H1 (cell line): ENCODE results near the gene SHISA7. TPM values are rescaled to one million over a fixed set of nuclear protein-coding genes. Genes with fewer than 3 reads are reported as not detected.

Source experiments
- CTCF ChIA-PET: fragments of 300-600 bp; sonication (Branson Sonifier 250); formaldehyde crosslinking; loops from one replicate; lab custom pipeline; 2021; ENCODE audit not compliant: partially characterized antibody; lab: Charles Lee
- POLR2A ChIA-PET: fragments of 300-600 bp; sonication (Branson Sonifier 250); formaldehyde crosslinking; loops from one replicate; lab custom pipeline; 2021; ENCODE audit warnings: inconsistent platforms; ENCODE audit not compliant: partially characterized antibody; lab: Charles Lee
- DNase-seq, 2 experiments: peaks; one replicate each; pipeline versions ENCODE4 v3.0.0 to v3.0.0-alpha.2; 2010 to 2022; ENCODE audit warnings: low spot score in 2 of 2, low read depth in 1 of 2, mixed read lengths in 1 of 2
- FAIRE-seq: peaks from 2 replicates; lab custom pipeline; 2011; peaks lifted over from hg19 to GRCh38; lab: Jason Lieb, UNC
- H2AFZ ChIP-seq: 2 replicates; pipeline ENCODE4 v1.8.1; 2012; ENCODE audit warnings: low read length, inconsistent platforms
- H2AK5ac ChIP-seq: 2 replicates; pipeline ENCODE4 v1.6.1; 2013; ENCODE audit warnings: low read depth, low read length
- H2BK120ac ChIP-seq: replicated peaks from 2 replicates; pipeline ENCODE3; 2013; ENCODE audit warnings: low read depth, low read length, inconsistent platforms
- H2BK12ac ChIP-seq: 2 replicates; pipeline ENCODE4 v1.6.1; 2013; ENCODE audit warnings: low read depth, low read length
- H2BK15ac ChIP-seq: 2 replicates; pipeline ENCODE4 v1.6.1; 2013; ENCODE audit warnings: low read length
- H2BK20ac ChIP-seq: 2 replicates; pipeline ENCODE4 v1.6.1; 2013; ENCODE audit warnings: low read length
- H2BK5ac ChIP-seq: 2 replicates; pipeline ENCODE4 v1.6.1; 2013; ENCODE audit warnings: low read depth, low read length
- H3K14ac ChIP-seq: 2 replicates; pipeline ENCODE4 v1.6.1; 2013; ENCODE audit warnings: inconsistent platforms; ENCODE audit not compliant: insufficient read length
- H3K18ac ChIP-seq: 2 replicates; pipeline ENCODE4 v1.6.1; 2013; ENCODE audit warnings: low read length; ENCODE audit errors: extremely low read depth
- H3K23ac ChIP-seq: 2 replicates; pipeline ENCODE4 v1.6.1; 2013; ENCODE audit warnings: inconsistent platforms; ENCODE audit not compliant: insufficient read length
- H3K23me2 ChIP-seq: 2 replicates; pipeline ENCODE4 v1.6.1; 2013; ENCODE audit warnings: low read depth, low read length
- H3K27ac ChIP-seq: 2 replicates; pipeline ENCODE4 v1.6.1; 2011; ENCODE audit warnings: low read depth, low read length, inconsistent platforms
- H3K27me3 ChIP-seq, 4 experiments: replicated peaks in 1 of 4; 1 replicate in 1 of 4; 2 replicates in 3 of 4; pipeline versions ENCODE4 v1.6.1 to v1.8.1; 2011 to 2013; ENCODE audit warnings: low read length in 3 of 4, mild to moderate bottlenecking in 3 of 4, inconsistent platforms in 2 of 4, mixed read lengths in 2 of 4, moderate library complexity in 1 of 4; ENCODE audit not compliant: control insufficient read depth in 3 of 4, insufficient read depth in 3 of 4; ENCODE audit errors: extremely low read depth in 1 of 4
- H3K36me3 ChIP-seq, 4 experiments: 2 replicates each; pipeline versions ENCODE4 v1.6.1 to v1.8.1; 2011 to 2013; ENCODE audit warnings: mild to moderate bottlenecking in 4 of 4, low read length in 3 of 4, moderate library complexity in 2 of 4, control low read depth in 1 of 4, inconsistent platforms in 1 of 4; ENCODE audit not compliant: insufficient read depth in 4 of 4, control insufficient read depth in 2 of 4
- H3K4ac ChIP-seq: replicated peaks from 2 replicates; pipeline ENCODE3; 2013; ENCODE audit warnings: low read length, low read depth, mixed read lengths, inconsistent platforms; ENCODE audit not compliant: insufficient read length
- H3K4me1 ChIP-seq, 4 experiments: replicated peaks in 1 of 4; 1 replicate in 1 of 4; 2 replicates in 3 of 4; pipeline versions ENCODE4 v1.6.1 to v1.8.1; 2011 to 2013; ENCODE audit warnings: low read length in 3 of 4, inconsistent platforms in 2 of 4, mixed read lengths in 1 of 4; ENCODE audit not compliant: insufficient read depth in 4 of 4, control insufficient read depth in 3 of 4
- H3K4me2 ChIP-seq, 2 experiments: 2 replicates each; pipeline versions ENCODE4 v1.6.1 to v1.8.1; 2011 to 2013; ENCODE audit warnings: low read depth in 2 of 2, low read length in 2 of 2, control low read depth in 1 of 2, inconsistent platforms in 1 of 2, mild to moderate bottlenecking in 1 of 2; ENCODE audit not compliant: insufficient read depth in 1 of 2
- H3K4me3 ChIP-seq, 4 experiments: fragments of 200-600, 300-600 bp in 1 of 4; sonication (generic), shearing (Covaris generic), sonication (Bioruptor Twin) in 1 of 4; 2 replicates each; pipeline versions ENCODE4 v1.5.1 to v1.8.1; 2011 to 2016; ENCODE audit warnings: low read length in 4 of 4, low read depth in 3 of 4, control low read depth in 2 of 4, inconsistent platforms in 2 of 4, mild to moderate bottlenecking in 2 of 4, mixed read lengths in 1 of 4, moderate library complexity in 1 of 4; ENCODE audit not compliant: insufficient read depth in 2 of 4; ENCODE audit errors: extremely low read depth in 1 of 4
- H3K56ac ChIP-seq: replicated peaks from 2 replicates; pipeline ENCODE3; 2013; ENCODE audit warnings: low read depth, mild to moderate bottlenecking, mixed read lengths, low read length, inconsistent platforms; ENCODE audit not compliant: insufficient read length
- H3K79me1 ChIP-seq: 2 replicates; pipeline ENCODE4 v1.6.1; 2013; ENCODE audit warnings: low read depth, low read length, control low read depth
- H3K79me2 ChIP-seq, 2 experiments: 2 replicates each; pipeline versions ENCODE4 v1.6.1 to v1.8.1; 2012 to 2013; ENCODE audit warnings: low read length in 2 of 2, mild to moderate bottlenecking in 2 of 2, inconsistent platforms in 1 of 2; ENCODE audit not compliant: insufficient read depth in 2 of 2, control insufficient read depth in 1 of 2
- H3K9ac ChIP-seq, 4 experiments: replicated peaks in 1 of 4; 1 replicate in 1 of 4; 2 replicates in 3 of 4; pipeline versions ENCODE4 v1.6.1 to v1.8.1; 2011 to 2013; ENCODE audit warnings: low read depth in 3 of 4, low read length in 3 of 4, control low read depth in 2 of 4, mild to moderate bottlenecking in 2 of 4, moderate library complexity in 2 of 4, inconsistent platforms in 1 of 4; ENCODE audit errors: extremely low read depth in 1 of 4
- H3K9me3 ChIP-seq, 2 experiments: 2 replicates each; pipeline versions ENCODE4 v1.6.1 to v1.8.1; 2012 to 2013; ENCODE audit warnings: mild to moderate bottlenecking in 2 of 2, moderate library complexity in 2 of 2, control low read depth in 1 of 2, inconsistent platforms in 1 of 2, low read depth in 1 of 2, low read length in 1 of 2, mixed read lengths in 1 of 2; ENCODE audit not compliant: insufficient read depth in 2 of 2
- H4K20me1 ChIP-seq, 2 experiments: replicated peaks in 1 of 2; 2 replicates each; pipeline versions ENCODE3 to v1.8.1; 2011 to 2013; ENCODE audit warnings: inconsistent platforms in 2 of 2, low read length in 2 of 2, mild to moderate bottlenecking in 1 of 2; ENCODE audit not compliant: insufficient read depth in 2 of 2, control insufficient read depth in 1 of 2
- H4K5ac ChIP-seq: 2 replicates; pipeline ENCODE4 v1.6.1; 2013; ENCODE audit warnings: low read length, low read depth, mixed read lengths, inconsistent platforms; ENCODE audit not compliant: insufficient read length
- H4K8ac ChIP-seq: 2 replicates; pipeline ENCODE4 v1.8.0; 2013; ENCODE audit warnings: mild to moderate bottlenecking, moderate library complexity, low read length, inconsistent platforms; ENCODE audit not compliant: insufficient read depth; ENCODE audit errors: extremely low read depth
- H4K91ac ChIP-seq: replicated peaks from 2 replicates; pipeline ENCODE3; 2013; ENCODE audit warnings: low read length, mixed read lengths, inconsistent platforms; ENCODE audit not compliant: insufficient read length
- HDAC2 ChIP-seq, 2 experiments: fragments of 300-600 bp in 1 of 2; sonication (generic) in 1 of 2; IDR thresholded peaks; 2 replicates each; pipeline ENCODE4 v1.6.1; 2011 to 2012; ENCODE audit warnings: low read depth in 2 of 2, low read length in 2 of 2, mild to moderate bottlenecking in 2 of 2, moderate library complexity in 2 of 2, borderline replicate concordance in 1 of 2, inconsistent platforms in 1 of 2
- PHF8 ChIP-seq: fragments of 200-600 bp; sonication (generic); conservative IDR thresholded peaks from 2 replicates; pipeline ENCODE4 v1.7.1; 2012; ENCODE audit warnings: low read depth, mild to moderate bottlenecking, inconsistent platforms, low read length, moderate library complexity
- SAP30 ChIP-seq: fragments of 300-600 bp; sonication (generic); IDR thresholded peaks from 2 replicates; pipeline ENCODE4 v1.7.1; 2012; ENCODE audit warnings: low read length, moderate library complexity, mild to moderate bottlenecking, inconsistent platforms; ENCODE audit not compliant: insufficient read depth, insufficient replicate concordance
- SRF ChIP-seq: IDR thresholded peaks from 2 replicates; pipeline ENCODE4 v1.6.1; 2011; ENCODE audit warnings: mild to moderate bottlenecking, low read depth, low read length, moderate library complexity
- WGBS, 2 experiments: shearing (Covaris generic) in 1 of 2; methylation state at CpG; one replicate each; pipeline versions ENCODE4 v1.1.6 to v1.1.7; 2013 to 2015; ENCODE audit warnings: low lambda C conversion rate in 2 of 2, mixed read lengths in 2 of 2, inconsistent platforms in 1 of 2, low coverage in 1 of 2, missing lambda C conversion rate in 1 of 2; ENCODE audit not compliant: insufficient replicate concordance in 2 of 2, insufficient coverage in 1 of 2, insufficient read length in 1 of 2; ENCODE audit errors: extremely low coverage in 1 of 2, missing lambda C conversion rate in 1 of 2; 5-methylcytosine and 5-hydroxymethylcytosine counted together
- polyA plus RNA-seq, 7 experiments: library from polyadenylated mRNA; depleted of rRNA in 3 of 7; stranded (reverse) in 5 of 7; unstranded in 2 of 7; fragments of >200 nt in 5 of 7; fragments of 200-250 nt in 2 of 7; gene quantifications; 1 replicate in 5 of 7; 2 replicates in 1 of 7; 4 replicates in 1 of 7; pipeline versions ENCODE4 v1.2.1 to v1.2.3, GENCODE V29; 2011 to 2013; ENCODE audit warnings: missing spikeins in 2 of 7, mixed read lengths in 2 of 7
- total RNA-seq: library from RNA; stranded (reverse); fragmentation: NEBNext Ultra II Directional; extraction: Animal tissue kit (Norgen Biotek cat#: 25700); gene quantifications from 2 replicates; pipeline ENCODE4 v1.2.1, GENCODE V29; 2021
- TF ChIP-seq, protein P1 (sequence below): IDR thresholded peaks from 2 replicates; pipeline ENCODE4 v1.6.1; 2012; ENCODE audit warnings: inconsistent platforms

The SHISA7 gene
- total and polyA plus RNA-seq, 2 of the 8 experiments (the other 6 are each of a cell fraction or from before 2014, with no cell fraction given): 0.76 to 1.0 TPM

DNA sequence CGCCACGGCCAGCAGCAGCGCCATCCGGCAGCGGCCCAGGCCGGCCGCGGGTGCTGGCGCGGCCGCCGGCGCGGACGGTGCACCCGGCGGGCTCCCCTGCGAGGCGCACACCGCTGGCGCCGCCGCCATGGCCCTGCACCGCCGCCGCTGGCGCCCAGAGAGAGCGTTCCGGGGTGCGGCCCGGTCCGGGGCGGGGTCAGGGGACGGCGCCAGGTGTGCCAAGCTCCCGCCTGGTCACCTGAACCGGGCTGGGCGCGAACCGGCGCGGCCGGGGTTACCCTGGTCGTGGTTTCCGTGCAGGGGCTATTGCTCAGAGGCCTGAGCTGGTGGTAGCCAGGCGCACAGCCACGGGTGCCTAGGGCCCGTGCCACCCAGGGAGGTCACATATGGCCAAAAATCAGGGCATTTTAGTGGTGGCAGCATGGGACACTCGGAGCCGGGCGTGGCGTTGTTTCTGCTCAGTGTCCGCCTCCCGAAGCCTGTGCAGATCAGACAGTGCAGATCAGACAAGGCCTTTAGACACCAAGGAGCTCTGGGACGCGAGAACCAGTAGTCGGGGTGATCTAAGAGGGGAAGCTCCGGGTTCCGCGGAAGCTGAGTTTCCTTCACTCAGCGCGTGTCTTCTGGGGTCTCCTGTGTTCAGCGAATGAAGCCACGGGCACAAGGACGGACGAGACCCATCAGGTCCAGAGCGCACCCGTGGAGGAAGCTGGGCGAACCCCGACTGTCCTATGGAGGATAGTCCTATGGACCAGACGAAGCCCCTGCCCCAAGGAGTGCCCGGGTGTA, 58.8 kb downstream of the SHISA7 start, which contains the start of gene TMEM238:
TSS of gene TMEM238 (minus strand) at position 162 of the 789 bp plus-strand sequence. CDS start at position 129, 33 bp downstream.
- H3K36me3 ChIP-seq: peaks cover 17 to 28% (median 22%) of the 10 kb centered on the region in 4 experiments
- DNase-seq: no peak
- H3K18ac ChIP-seq: peak within 1 kb of the TSS; percentile 94
- peak within 1 kb of the TSS; percentile 53 for H4K5ac ChIP-seq
- H2BK120ac ChIP-seq: peak within 1 kb of the TSS; percentile 38
- FAIRE-seq: no peak
- H2BK15ac ChIP-seq: peak within 1 kb of the TSS; percentile 81; the same call in 1 of the 2 replicates
- H3K9ac ChIP-seq: peak within 1 kb of the TSS; percentile 73 to 94 (median 82)
- H3K4me3 ChIP-seq: peak within 1 kb of the TSS; percentile 89 to 97 (median 94)
- peak within 1 kb of the TSS; percentile 92 for H4K8ac ChIP-seq
- H3K56ac ChIP-seq: peak within 1 kb of the TSS; percentile 65
- H3K9me3 ChIP-seq: no peaks in the 10 kb centered on the region
- peak within 1 kb of the TSS; percentile 88 for H2AK5ac ChIP-seq
- peaks cover 0 to 6% (median 3%) of the 10 kb centered on the region in 4 experiments; a peak in 4 of 7 replicates for H3K27me3 ChIP-seq
- H2BK20ac ChIP-seq: no peak within 1 kb of the TSS
- WGBS, 2 experiments: 14% methylated on average over 60 of the region's 72 CpGs; no CpG with 5 or more reads in 1 of the 2 experiments
- peaks cover 31% of the 10 kb centered on the region for H3K23me2 ChIP-seq
- H2AFZ ChIP-seq: peak within 1 kb of the TSS; percentile 91; the same call in 1 of the 2 replicates
- H3K14ac ChIP-seq: peak within 1 kb of the TSS; percentile 99
- H3K79me1 ChIP-seq: peaks cover 28% of the 10 kb centered on the region
- peak within 1 kb of the TSS; percentile 84; the same call in 1 of the 2 replicates for H2BK12ac ChIP-seq
- POLR2A ChIA-PET: interaction anchor here (0.5 to 26.7 kb wide), 34 partner anchors 9 to 297 kb away, joined by 3 to 874 read pairs (median 5); partner anchors contain the start of genes COX6B2, FIZ1, HSPBP1 and IL11
- H3K4me1 ChIP-seq: peaks cover 0 to 38% (median 29%) of the 10 kb centered on the region in 4 experiments; a peak in 6 of 7 replicates
- H3K4me2 ChIP-seq: peak within 1 kb of the TSS; percentile 93 to 95
- peak within 1 kb of the TSS; percentile 80 for H2BK5ac ChIP-seq
- TF ChIP-seq HDAC2 (IDR thresholded peaks at IDR 0.05; ENCODE audit: borderline replicate concordance in 1 of 2, low read depth in 2 of 2, low read length in 2 of 2): no peak
- TF ChIP-seq, protein P1, sequence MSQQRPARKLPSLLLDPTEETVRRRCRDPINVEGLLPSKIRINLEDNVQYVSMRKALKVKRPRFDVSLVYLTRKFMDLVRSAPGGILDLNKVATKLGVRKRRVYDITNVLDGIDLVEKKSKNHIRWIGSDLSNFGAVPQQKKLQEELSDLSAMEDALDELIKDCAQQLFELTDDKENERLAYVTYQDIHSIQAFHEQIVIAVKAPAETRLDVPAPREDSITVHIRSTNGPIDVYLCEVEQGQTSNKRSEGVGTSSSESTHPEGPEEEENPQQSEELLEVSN: no peak; the same call in 1 of the 2 replicates
- TF ChIP-seq PHF8: peak; percentile 26; the same call in 1 of the 2 replicates
- TF ChIP-seq SRF: no peak
- peak; percentile 2 for TF ChIP-seq SAP30
- peaks cover 17 to 27% of the 10 kb centered on the region in 2 experiments; a peak in 3 of 4 replicates for H3K79me2 ChIP-seq
- H4K91ac ChIP-seq: peak within 1 kb of the TSS; percentile 86
- H3K4ac ChIP-seq: peak within 1 kb of the TSS; percentile 91
- H4K20me1 ChIP-seq: peaks cover 20 to 40% of the 10 kb centered on the region in 2 experiments
- H3K23ac ChIP-seq: no peak within 1 kb of the TSS
- CTCF ChIA-PET: interaction anchor here (0.9 to 3.2 kb wide), 22 partner anchors 9 to 503 kb away, joined by 3 to 37 read pairs (median 4); partner anchors contain the start of gene UBE2S
- H3K27ac ChIP-seq: no peak within 1 kb of the TSS
